22Rv1 (cell line): ENCODE measurements around the gene PDE10A.

Experiments used
- ZFX ChIP-seq: fragments of 450-650 bp; IDR thresholded peaks from 2 replicates; pipeline ENCODE4 v1.6.1; 2017; ENCODE audit warnings: antibody characterized with exemption, borderline replicate concordance
- TF ChIP-seq, protein P1 (sequence below): fragments of 450-650 bp; IDR thresholded peaks from 2 replicates; pipeline ENCODE4 v1.5.1; 2017; ENCODE audit warnings: mild to moderate bottlenecking

- TF ChIP-seq, protein P1, sequence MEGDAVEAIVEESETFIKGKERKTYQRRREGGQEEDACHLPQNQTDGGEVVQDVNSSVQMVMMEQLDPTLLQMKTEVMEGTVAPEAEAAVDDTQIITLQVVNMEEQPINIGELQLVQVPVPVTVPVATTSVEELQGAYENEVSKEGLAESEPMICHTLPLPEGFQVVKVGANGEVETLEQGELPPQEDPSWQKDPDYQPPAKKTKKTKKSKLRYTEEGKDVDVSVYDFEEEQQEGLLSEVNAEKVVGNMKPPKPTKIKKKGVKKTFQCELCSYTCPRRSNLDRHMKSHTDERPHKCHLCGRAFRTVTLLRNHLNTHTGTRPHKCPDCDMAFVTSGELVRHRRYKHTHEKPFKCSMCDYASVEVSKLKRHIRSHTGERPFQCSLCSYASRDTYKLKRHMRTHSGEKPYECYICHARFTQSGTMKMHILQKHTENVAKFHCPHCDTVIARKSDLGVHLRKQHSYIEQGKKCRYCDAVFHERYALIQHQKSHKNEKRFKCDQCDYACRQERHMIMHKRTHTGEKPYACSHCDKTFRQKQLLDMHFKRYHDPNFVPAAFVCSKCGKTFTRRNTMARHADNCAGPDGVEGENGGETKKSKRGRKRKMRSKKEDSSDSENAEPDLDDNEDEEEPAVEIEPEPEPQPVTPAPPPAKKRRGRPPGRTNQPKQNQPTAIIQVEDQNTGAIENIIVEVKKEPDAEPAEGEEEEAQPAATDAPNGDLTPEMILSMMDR, result no peak
- TF ChIP-seq ZFX, result no peak
These were observed 111.2 kb downstream of the PDE10A start for GRCh38 chr6:165551828-165552227.
